Stimulated activated naive CD8-positive, alpha-beta T cell treated with anti-CD3 and anti-CD28 coated beads, Interleukin-15, Interleukin-2, amounts not matched to agents 100 ng/mL and 50 ng/mL, for 24 hours (primary cell): Measurements from ENCODE around the gene SUPT16H.
"Not testable (repeated sequence)": the region's sequence is repeated elsewhere in the genome, so short reads cannot be mapped to it uniquely, and the experiment has no call there.

Experiments
- H3K27ac Mint-ChIP-seq: one replicate; pipeline ENCODE4 v1.8.0; 2021; ENCODE audit warnings: mild to moderate bottlenecking, mixed read lengths
- H3K27me3 Mint-ChIP-seq: one replicate; pipeline ENCODE4 v1.8.0; 2021; ENCODE audit warnings: mixed read lengths
- H3K36me3 Mint-ChIP-seq: one replicate; pipeline ENCODE4 v1.8.0; 2021; ENCODE audit warnings: low read depth, mixed read lengths
- H3K4me1 Mint-ChIP-seq: one replicate; pipeline ENCODE4 v1.8.0; 2021; ENCODE audit warnings: low read depth, mixed read lengths
- H3K4me3 Mint-ChIP-seq: one replicate; pipeline ENCODE4 v1.8.0; 2021; ENCODE audit warnings: mild to moderate bottlenecking, mixed read lengths
- H3K9me3 Mint-ChIP-seq: one replicate; pipeline ENCODE4 v1.8.0; 2021; ENCODE audit warnings: mixed read lengths

The SUPT16H gene

DNA sequence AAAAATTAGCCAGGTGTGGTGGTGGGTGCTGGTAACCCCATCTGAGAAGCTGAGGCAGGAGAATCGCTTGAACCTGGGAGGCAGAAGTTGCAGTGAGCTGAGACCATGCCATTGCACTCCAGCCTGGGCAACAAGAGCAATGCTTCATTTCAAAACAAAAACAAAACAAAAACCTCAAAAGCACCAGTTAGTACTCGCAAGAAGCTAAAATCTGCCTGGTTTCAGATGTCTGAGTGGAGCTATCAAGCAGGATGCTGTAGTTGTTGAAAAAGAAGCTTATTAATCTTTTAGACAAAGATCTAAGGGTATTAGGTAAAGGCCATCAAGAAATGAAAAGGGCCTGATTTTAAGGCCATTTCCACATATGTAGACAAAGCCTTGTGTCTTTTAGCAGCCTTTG, 50.9 kb downstream of the SUPT16H start:
- Mint-ChIP-seq H3K4me1 (no peaks in the 10 kb centered on the region), H3K27ac (no peak overlapping the region), H3K27me3 (no peaks in the 10 kb centered on the region), H3K9me3 (no peaks in the 10 kb centered on the region), H3K4me3 (no peak overlapping the region), H3K36me3 (no peaks in the 10 kb centered on the region)

DNA sequence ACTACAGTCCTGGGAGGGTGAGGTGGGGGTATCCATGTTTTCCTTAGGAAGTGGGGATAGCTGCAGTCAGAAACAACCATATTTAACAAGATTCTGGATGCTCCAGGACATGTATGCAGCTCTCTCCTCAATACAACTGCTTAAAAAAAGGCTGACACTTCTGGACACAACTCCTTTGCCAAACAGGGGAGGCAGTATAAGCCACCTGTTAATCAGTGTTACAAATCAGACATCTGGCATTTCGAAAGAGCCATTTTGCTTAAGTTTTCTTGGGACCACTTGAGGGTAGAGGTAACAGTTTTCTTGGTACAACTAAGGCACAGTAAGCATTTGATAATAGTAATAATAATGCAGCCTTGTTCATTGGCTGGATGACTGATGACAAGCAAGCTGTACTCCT, 56.8 kb downstream of the SUPT16H start:
- H3K4me3 Mint-ChIP-seq, result no peak overlapping the region
- H3K9me3 Mint-ChIP-seq, result no peaks in the 10 kb centered on the region
- H3K27me3 Mint-ChIP-seq, result no peaks in the 10 kb centered on the region
- no peaks in the 10 kb centered on the region for H3K4me1 Mint-ChIP-seq
- H3K36me3 Mint-ChIP-seq, result no peaks in the 10 kb centered on the region
- no peak overlapping the region for H3K27ac Mint-ChIP-seq

DNA sequence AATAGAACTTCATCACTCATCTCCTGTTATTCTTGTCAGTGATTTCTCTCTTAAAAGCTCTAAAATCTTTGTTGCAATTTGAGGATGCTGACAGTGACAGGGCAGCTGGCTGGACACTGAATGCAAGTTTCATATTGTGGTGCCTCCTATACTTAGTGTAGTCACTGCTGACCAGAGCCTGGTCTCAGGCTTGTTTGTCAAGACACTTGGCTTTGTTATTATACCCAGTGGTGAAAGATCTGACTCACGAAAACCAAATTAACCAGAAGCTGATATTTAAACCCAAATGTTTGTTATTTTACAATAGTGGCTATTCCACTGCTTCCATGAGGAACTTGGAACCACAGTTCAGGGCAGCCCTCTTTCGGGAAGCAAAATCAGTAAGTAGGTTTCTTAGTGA, 61.1 kb downstream of the SUPT16H start:
- no peaks in the 10 kb centered on the region for H3K27me3 Mint-ChIP-seq
- no peak overlapping the region for H3K27ac Mint-ChIP-seq
- peaks cover 5% of the 10 kb centered on the region for H3K4me1 Mint-ChIP-seq
- no peaks in the 10 kb centered on the region for H3K9me3 Mint-ChIP-seq
- no peak overlapping the region for H3K4me3 Mint-ChIP-seq
- H3K36me3 Mint-ChIP-seq, result no peaks in the 10 kb centered on the region

DNA sequence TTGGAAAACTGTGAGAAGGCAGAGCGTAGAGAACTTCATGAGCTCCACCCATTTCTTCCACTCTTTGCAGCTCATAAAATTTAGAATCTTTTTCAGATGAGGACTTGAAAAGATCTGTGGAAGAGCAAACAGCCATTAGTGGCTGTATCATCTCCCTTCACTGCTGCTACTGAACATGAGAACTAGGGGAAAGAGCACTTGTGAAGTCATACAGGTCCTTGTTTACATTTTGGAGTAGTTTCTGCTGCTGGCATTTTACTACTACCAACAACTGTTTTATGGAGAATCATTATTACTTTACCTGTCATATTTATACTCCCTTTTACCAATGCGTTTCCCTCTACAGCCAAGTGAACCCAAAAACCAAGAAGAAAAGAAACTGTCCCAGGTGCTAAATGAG, 62.9 kb downstream of the SUPT16H start:
- H3K9me3 Mint-ChIP-seq, result no peaks in the 10 kb centered on the region
- H3K4me1 Mint-ChIP-seq, result peaks cover 8% of the 10 kb centered on the region
- no peak overlapping the region for H3K4me3 Mint-ChIP-seq

DNA sequence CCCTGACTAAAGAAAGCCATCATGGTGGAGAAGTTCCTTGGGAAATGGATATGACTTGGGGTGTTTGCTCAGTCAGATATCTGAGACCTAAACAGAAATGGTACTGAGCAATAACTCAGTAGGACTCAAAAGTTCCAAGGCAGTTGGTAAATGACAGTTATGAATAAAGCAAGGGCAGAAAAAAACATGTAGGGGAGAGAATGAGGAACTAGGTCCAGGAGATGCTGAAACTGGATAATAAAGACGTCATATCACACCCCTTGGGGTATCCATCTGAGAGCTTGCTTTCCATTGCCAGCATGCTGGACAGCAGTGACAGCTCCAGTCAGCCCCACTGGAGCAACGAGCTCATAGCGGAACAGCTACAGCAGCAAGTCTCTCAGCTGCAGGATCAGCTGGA, 66.4 kb downstream of the SUPT16H start:
- H3K27me3 Mint-ChIP-seq, result no peaks in the 10 kb centered on the region
- H3K4me1 Mint-ChIP-seq, result peaks cover 8% of the 10 kb centered on the region
- no peaks in the 10 kb centered on the region for H3K36me3 Mint-ChIP-seq
- no peaks in the 10 kb centered on the region for H3K9me3 Mint-ChIP-seq
- no peak overlapping the region for H3K27ac Mint-ChIP-seq
- no peak overlapping the region for H3K4me3 Mint-ChIP-seq

More for the DNA sequence above, 62.9 kb downstream of the SUPT16H start:
- Mint-ChIP-seq H3K27me3 (no peaks in the 10 kb centered on the region), H3K27ac (no peak overlapping the region), H3K36me3 (no peaks in the 10 kb centered on the region)

DNA sequence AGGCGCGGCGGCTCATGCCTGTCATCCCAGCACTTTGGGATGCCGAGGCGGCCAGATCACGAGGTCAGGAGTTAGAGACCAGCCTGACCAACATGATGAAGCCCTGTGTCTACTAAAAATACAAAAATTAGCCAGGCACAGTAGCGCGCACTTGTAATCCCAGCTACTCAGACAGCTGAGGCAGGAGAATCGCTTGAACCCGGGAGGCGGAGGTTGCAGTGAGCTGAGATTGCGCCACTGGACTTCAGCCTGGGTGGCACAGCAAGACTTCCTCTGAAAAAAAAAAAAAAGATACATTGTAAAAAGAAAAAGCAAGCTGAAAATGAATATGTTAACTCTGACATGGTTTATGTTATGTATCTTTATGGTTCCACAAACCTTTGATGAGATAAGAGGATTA, 70.3 kb downstream of the SUPT16H start:
- Mint-ChIP-seq H3K4me3 (no peak overlapping the region), H3K4me1 (peaks cover 15% of the 10 kb centered on the region), H3K36me3 (no peaks in the 10 kb centered on the region)

DNA sequence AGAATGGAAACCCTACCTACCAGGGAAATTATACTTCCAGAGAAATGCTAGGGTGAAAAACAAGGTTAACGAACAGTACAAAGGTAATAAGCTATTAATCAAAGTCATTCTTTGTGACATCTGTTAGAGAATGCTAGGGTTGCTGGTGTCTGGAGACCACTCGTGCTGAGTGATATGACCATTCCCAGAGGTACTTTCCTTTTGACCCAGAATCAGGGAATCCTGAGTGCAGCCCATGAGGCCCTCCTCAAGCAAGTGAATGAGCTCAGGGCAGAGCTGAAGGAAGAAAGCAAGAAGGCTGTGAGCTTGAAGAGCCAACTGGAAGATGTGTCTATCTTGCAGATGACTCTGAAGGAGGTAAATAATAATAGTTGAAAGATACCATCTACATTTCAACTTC, 72.2 kb downstream of the SUPT16H start:
- no peaks in the 10 kb centered on the region for H3K9me3 Mint-ChIP-seq
- H3K27ac Mint-ChIP-seq, result no peak overlapping the region
- H3K36me3 Mint-ChIP-seq, result no peaks in the 10 kb centered on the region
- no peaks in the 10 kb centered on the region for H3K27me3 Mint-ChIP-seq
- H3K4me3 Mint-ChIP-seq, result no peak overlapping the region
- H3K4me1 Mint-ChIP-seq, result peaks cover 25% of the 10 kb centered on the region

More for the DNA sequence above, 70.3 kb downstream of the SUPT16H start:
- H3K27ac Mint-ChIP-seq, result no peak overlapping the region
- H3K27me3 Mint-ChIP-seq, result no peaks in the 10 kb centered on the region
- H3K9me3 Mint-ChIP-seq, result no peaks in the 10 kb centered on the region

DNA sequence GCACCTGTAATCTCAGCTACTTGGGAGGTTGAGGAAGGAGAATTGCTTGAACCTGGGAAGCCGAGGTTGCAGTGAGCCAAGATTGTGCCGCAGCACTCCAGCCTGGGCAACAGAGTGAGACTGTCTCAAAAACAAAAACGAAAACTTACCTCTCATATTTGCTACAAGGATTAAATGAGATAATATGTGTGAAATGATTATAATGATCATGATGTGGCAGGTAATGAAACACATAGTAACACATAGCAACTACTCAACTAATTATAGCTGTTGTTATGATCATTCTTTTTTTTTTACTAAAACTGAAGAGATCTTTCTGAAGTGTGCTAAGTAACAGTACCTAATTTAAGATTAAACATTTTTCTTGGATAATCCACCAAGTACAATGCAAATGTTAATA, 73.9 kb downstream of the SUPT16H start:
- H3K4me3 Mint-ChIP-seq, result no peak overlapping the region
- no peak overlapping the region for H3K27ac Mint-ChIP-seq

DNA sequence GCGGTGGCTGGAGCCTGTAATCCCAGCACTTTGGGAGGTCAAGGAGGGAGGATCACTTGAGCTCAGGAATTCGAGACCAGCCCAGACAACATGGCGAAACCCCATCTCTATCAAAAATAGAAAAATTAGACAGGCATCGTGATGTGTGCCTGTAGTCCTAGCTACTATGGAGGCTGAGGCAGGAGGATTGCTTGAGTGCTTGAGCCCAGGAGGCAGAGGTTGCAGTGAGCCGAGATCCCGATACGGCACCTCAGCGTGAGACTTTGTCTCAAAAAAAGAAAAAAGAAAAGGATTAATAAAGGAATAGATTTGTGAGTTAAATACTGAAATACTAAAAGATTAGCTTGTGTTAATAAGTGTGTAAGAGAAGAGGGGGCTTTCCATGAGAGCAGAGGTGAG, 74.6 kb downstream of the SUPT16H start:
- Mint-ChIP-seq H3K27me3 (no peaks in the 10 kb centered on the region), H3K36me3 (no peaks in the 10 kb centered on the region), H3K4me3 (peak overlapping the region; percentile 86), H3K4me1 (peaks cover 25% of the 10 kb centered on the region), H3K9me3 (no peaks in the 10 kb centered on the region), H3K27ac (peak overlapping the region; percentile 97)

More for the DNA sequence above, 73.9 kb downstream of the SUPT16H start:
- H3K4me1 Mint-ChIP-seq, result peaks cover 25% of the 10 kb centered on the region
- H3K27me3 Mint-ChIP-seq, result no peaks in the 10 kb centered on the region
- no peaks in the 10 kb centered on the region for H3K9me3 Mint-ChIP-seq
- no peaks in the 10 kb centered on the region for H3K36me3 Mint-ChIP-seq

DNA sequence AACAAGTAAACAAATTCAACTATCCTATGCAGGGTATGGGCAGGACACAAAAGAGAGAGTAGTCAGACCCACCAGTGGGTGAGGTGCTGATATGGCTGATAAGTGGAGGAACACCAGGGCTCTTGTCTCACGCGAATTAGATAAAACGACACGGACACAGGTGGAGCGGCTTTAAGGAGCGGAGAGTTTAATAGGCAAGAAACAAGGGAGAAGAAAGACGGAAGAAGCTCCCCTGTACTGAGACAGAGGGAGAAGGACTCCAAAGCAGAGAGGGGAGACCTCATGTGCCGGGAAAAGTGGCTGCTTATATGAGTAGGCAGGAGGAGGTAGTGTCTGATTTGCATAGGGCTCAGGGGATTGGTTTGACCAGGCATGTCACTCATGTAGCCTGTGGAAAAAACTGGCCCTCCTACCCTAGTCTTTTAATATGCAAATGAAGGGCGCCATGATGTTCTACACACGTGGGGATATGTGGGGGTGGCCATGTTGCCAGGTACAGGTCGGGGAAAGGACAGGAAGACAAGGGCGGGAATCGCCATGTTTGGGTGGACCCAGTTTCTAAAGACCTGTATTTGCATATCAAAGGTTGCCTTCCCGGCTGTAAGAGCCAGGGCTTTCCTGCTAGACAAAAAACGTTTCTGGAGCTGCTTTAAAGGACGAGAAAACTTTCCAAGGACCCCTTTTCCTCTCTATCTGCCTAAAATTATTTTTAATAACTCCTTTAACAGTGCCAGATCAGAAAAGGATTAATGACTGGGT, 75.2 kb downstream of the SUPT16H start:
- Mint-ChIP-seq H3K4me1 (peaks cover 25% of the 10 kb centered on the region), H3K36me3 (no peaks in the 10 kb centered on the region), H3K9me3 (no peaks in the 10 kb centered on the region), H3K27me3 (no peaks in the 10 kb centered on the region), H3K4me3 (peak overlapping the region; percentile 86), H3K27ac (peak overlapping the region; percentile 97)

DNA sequence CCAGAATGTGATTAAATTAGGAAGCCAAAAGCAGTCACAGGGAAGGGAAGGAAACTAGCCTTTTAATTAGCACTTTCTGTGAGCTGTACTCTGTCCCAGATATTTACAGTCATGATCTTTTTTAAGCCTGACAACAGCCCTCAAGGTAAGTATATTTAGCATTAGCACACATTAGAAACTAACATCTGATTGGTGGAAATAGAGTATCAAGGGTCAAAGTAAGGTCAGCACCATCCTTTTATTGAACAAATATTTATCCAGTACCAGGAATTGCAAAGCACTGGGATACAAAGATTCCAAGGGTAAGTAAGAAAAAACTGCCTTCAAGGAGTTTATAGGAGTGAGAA, 75.7 kb downstream of the SUPT16H start:
- Mint-ChIP-seq H3K27ac (peak overlapping the region; percentile 97), H3K27me3 (no peaks in the 10 kb centered on the region), H3K4me3 (peak overlapping the region; percentile 86), H3K9me3 (no peaks in the 10 kb centered on the region), H3K4me1 (peaks cover 25% of the 10 kb centered on the region), H3K36me3 (no peaks in the 10 kb centered on the region)

DNA sequence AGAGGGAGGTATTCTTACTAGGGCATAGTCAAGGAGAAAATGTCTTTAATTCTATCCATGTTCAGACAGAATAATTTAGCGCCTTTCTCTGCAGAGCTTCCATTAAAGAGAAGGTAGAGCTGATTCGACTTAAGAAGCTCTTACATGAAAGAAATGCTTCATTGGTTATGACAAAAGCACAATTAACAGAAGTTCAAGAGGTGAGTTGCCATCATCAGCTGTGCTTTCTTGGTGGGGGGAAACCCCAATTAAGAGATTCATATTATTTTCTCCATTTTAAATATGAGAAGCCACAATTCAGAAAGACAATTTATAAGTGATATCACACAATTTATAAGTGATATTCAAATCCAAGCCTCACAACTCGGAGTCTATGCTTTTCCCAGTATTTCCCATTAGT, 76.2 kb downstream of the SUPT16H start:
- no peak overlapping the region for H3K27ac Mint-ChIP-seq
- no peaks in the 10 kb centered on the region for H3K36me3 Mint-ChIP-seq
- H3K27me3 Mint-ChIP-seq, result no peaks in the 10 kb centered on the region
- H3K4me1 Mint-ChIP-seq, result peaks cover 25% of the 10 kb centered on the region
- H3K9me3 Mint-ChIP-seq, result no peaks in the 10 kb centered on the region
- peak overlapping the region; percentile 86 for H3K4me3 Mint-ChIP-seq

DNA sequence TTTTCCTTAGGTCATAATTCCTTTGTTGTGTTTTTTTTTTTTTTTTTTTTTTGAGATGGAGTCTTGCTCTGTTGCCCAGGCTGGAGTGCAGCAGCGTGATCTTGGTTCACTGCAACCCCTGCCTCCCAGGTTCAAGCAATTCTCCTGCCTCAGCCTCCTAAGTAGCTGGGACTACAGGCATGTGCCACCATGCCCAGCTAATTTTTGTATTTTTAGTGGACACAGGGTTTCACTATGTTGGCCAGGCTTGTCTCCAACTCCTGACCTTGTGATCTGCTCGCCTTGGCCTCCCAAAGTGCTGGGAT, 81.0 kb downstream of the SUPT16H start:
- H3K36me3 Mint-ChIP-seq, H3K4me3 Mint-ChIP-seq, H3K27ac Mint-ChIP-seq, H3K9me3 Mint-ChIP-seq: not testable (repeated sequence)
- H3K4me1 Mint-ChIP-seq, result peaks cover 11% of the 10 kb centered on the region
- H3K27me3 Mint-ChIP-seq, result peaks cover 13% of the 10 kb centered on the region

DNA sequence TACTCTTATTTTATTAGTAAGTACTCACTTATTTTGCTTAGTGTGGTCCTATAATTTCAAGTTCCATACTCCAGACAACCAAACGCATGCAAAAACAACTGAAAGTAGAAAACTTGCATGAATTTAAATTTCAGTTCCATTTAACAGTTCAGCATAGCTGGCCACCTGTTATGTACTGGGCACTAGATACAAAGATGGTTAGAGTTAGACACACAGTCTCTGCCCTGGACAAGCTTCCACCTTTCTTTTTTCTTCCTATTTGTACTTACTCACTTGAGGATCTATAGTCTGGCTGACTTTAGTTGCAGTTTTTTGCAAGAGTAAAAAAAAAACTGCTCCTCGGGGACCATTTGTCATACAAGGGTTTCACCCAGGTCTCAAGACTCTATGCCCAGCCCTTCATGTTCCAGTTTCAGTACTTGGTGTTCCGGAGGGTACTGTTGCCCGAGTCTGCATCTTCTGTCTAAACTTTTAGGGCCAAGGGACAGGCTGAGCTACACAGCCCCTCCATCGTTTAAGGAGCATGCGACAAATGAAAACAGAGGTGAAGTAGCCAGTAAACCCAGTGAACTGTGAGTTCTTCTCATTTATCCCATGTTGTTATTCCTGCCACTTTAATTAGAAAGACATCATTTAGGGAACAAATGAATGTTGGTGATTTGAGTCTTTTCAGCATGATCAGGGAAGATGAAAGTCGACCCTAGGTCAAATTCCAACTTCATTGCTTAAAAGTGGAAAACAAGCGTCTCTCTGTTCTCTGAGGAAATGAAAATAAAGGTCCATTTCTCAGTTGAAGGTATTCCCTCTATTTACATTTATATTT, 81.6 kb downstream of the SUPT16H start:
- H3K9me3 Mint-ChIP-seq, result no peaks in the 10 kb centered on the region
- H3K36me3 Mint-ChIP-seq, result no peaks in the 10 kb centered on the region
- peaks cover 13% of the 10 kb centered on the region for H3K27me3 Mint-ChIP-seq
- no peak overlapping the region for H3K27ac Mint-ChIP-seq
- H3K4me3 Mint-ChIP-seq, result no peak overlapping the region
- peaks cover 5% of the 10 kb centered on the region for H3K4me1 Mint-ChIP-seq
